ENCODE results near the gene RAB40C. TPM values are rescaled to one million over a fixed set of nuclear protein-coding genes. Genes with fewer than 3 reads are reported as not detected.
A peak's percentile ranks its signal among the peaks of the same experiment; 100 is the strongest.

The RAB40C gene
- total and polyA plus RNA-seq, 9 of the 15 experiments (the other 6 are each of a cell fraction or from before 2014, with no cell fraction given) = 0.17 to 23.4 (median 8.7) TPM

DNA sequence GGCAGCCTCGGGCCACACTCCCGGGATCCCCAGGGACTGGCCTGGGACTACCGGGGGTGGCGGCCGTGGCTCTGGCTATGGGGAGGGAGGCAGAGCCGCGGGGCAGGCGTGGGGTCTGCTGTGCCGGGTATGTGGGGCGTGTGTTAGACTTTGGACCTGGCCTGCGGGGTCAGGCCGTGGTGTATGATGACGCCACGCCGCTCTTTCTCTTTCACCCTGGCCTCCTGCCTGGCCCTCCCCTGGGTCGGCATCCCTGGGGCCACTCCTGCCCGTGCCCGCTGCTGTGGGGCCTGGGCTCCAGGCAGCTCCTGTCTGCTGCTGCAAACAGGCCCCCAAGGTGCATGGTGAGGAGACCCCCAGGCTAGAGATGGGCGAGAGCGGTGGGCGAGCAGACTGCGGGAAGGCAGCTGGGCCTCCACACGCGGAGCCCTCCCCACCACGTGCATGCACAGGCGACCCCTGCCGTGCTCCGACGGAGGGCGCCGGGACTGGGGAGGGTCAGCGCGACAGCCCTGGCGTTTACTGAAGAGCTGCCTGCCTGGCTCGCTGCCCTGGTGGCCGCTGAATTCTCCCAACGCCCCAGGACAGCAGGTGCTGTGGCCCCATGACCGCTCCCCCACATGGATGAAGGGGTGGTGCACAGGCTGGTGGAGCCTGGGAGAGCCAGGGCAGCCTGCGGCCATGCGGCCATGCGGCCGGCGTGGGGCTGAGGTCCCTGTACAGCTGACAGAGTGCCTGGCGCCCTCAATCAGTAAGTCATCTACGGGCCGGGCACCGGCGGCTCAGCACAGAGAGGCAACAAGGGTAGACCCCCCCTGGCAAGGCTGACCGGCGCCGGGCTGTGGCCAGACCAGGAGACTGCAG is 46.3 kb upstream of the RAB40C start:
- H3K4me2 ChIP-seq (ENCODE audit: insufficient read depth, low read length) = no peak overlapping the region
- intact Hi-C loops (cut with micrococcal nuclease) (no loop called here), in situ Hi-C loops (cut with MboI) (no loop called here)
- H4K20me1 ChIP-seq (replicated peaks; ENCODE audit: control insufficient read depth, insufficient read depth, low read length) = 0 out of 2 replicates have a peak, but pooled peaks cover 7% of the 10 kb centered on the region
- H2AFZ ChIP-seq (ENCODE audit: low read depth, low read length) = no peak overlapping the region
- TF ChIP-seq, protein P1, sequence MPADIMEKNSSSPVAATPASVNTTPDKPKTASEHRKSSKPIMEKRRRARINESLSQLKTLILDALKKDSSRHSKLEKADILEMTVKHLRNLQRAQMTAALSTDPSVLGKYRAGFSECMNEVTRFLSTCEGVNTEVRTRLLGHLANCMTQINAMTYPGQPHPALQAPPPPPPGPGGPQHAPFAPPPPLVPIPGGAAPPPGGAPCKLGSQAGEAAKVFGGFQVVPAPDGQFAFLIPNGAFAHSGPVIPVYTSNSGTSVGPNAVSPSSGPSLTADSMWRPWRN (IDR thresholded peaks at IDR 0.05; ENCODE audit: low read depth) = no peak
- TF ChIP-seq U2AF2 (optimal IDR thresholded peaks at IDR 0.05; ENCODE audit: low read depth, low read length) (no peak), ZNF239 (CRISPR knock-in tag; IDR thresholded peaks at IDR 0.05) (no peak), TCFL5 (CRISPR knock-in tag; conservative IDR thresholded peaks at IDR 0.05) (no peak), ATF7 (IDR thresholded peaks at IDR 0.05) (no peak)
- ChIA-PET POLR2A (interaction anchor here (0.9 to 1.0 kb wide), 2 partner anchors 9 to 15 kb away, joined by 3 read pairs; no protein-coding TSS in a partner anchor), CTCF (ENCODE audit: low intra/inter-chr PET ratio) (no interaction called here)
- no peak overlapping the region for H3K27ac ChIP-seq (ENCODE audit: extremely low read depth, low read depth, low read length)
- DNase-seq (ENCODE audit: extremely low read depth in 1 of 4, low spot score in 3 of 4) (no peak), FAIRE-seq (no peak), ATAC-seq (no peak)
- no peaks in the 10 kb centered on the region for H3K27me3 ChIP-seq (ENCODE audit: control insufficient read depth in 2 of 2, insufficient read depth in 2 of 2, low read length in 2 of 2)
- WGBS (ENCODE audit: insufficient coverage, low coverage, missing lambda C conversion rate) = 96% methylated on average over 34 of the region's 51 CpGs
- peaks cover 0 to 73% of the 10 kb centered on the region in 2 experiments; a peak in 3 of 5 replicates for H3K4me1 ChIP-seq (replicated peaks in 1 of 2; ENCODE audit: control insufficient read depth in 2 of 2, insufficient read depth in 2 of 2, low read length in 2 of 2)
- peak overlapping the region in 1 of 2 experiments; percentile 36; a peak in 2 of 4 replicates for H3K9ac ChIP-seq (ENCODE audit: insufficient read depth in 1 of 2, low read depth in 2 of 2, low read length in 2 of 2)
- no peak overlapping the region for H3K4me3 ChIP-seq
- no peaks in the 10 kb centered on the region for H3K9me3 ChIP-seq (replicated peaks; ENCODE audit: control insufficient read depth, insufficient read depth, low read depth, low read length)
- peaks cover 88% of the 10 kb centered on the region for H3K79me2 ChIP-seq (ENCODE audit: control insufficient read depth, insufficient read depth, low read length)
- peaks cover 67% of the 10 kb centered on the region; the same call in 1 of the 3 replicates for H3K36me3 ChIP-seq (ENCODE audit: control insufficient read depth, insufficient read depth, low read length)
- BruUV-seq (replicated peaks) = no TSS peak
- H3K9me1 ChIP-seq (ENCODE audit: control insufficient read depth, insufficient read depth, low read length) = peaks cover 4% of the 10 kb centered on the region
